Loucy (cell line): ENCODE results near the gene TMEM163.

Experiments used
- EZH2phosphoT487 ChIP-seq: fragments of 200-600 bp; IDR thresholded peaks from 2 replicates; pipeline ENCODE4 v1.6.1; 2018; ENCODE audit warnings: antibody characterized with exemption, mild to moderate bottlenecking, moderate library complexity, borderline replicate concordance
- TF ChIP-seq, protein P1 (sequence below): fragments of 200-600 bp; sonication (generic); conservative IDR thresholded peaks from 2 replicates; pipeline ENCODE4 v1.5.1; 2014; ENCODE audit warnings: mild to moderate bottlenecking, antibody characterized with exemption, low read length

DNA sequence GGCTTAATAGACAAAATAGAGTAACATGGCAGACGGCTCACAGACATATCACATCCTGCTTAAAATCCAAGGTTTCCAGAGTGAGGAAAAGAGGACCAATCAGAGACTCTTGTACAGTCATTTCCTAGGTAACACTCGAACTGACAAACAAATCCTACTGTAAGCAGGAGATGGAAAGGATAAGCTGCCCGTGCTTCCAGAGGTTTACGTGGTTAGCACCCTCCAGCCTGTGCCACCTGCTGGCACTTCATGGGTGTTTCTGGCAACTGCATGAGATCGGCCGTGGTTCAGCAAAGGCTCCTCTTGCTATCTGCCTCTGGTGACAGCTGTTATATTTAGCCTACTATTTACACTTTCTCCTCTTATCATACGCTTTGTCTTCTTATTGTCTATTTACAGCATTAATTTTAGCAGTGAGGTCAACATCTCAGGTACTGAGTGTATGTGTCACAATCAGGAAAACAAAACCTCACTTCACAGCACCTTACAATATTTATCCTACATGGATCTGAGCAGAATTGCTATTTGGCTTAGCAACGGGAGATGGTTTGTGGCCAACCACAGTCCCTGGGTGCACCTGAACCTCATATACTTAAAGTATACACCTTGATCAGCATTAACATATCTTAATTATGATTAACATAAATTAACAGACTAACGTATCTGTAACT is 226.9 kb downstream of the TMEM163 start:
- TF ChIP-seq, protein P1, sequence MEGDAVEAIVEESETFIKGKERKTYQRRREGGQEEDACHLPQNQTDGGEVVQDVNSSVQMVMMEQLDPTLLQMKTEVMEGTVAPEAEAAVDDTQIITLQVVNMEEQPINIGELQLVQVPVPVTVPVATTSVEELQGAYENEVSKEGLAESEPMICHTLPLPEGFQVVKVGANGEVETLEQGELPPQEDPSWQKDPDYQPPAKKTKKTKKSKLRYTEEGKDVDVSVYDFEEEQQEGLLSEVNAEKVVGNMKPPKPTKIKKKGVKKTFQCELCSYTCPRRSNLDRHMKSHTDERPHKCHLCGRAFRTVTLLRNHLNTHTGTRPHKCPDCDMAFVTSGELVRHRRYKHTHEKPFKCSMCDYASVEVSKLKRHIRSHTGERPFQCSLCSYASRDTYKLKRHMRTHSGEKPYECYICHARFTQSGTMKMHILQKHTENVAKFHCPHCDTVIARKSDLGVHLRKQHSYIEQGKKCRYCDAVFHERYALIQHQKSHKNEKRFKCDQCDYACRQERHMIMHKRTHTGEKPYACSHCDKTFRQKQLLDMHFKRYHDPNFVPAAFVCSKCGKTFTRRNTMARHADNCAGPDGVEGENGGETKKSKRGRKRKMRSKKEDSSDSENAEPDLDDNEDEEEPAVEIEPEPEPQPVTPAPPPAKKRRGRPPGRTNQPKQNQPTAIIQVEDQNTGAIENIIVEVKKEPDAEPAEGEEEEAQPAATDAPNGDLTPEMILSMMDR = peak; percentile 56
- TF ChIP-seq EZH2phosphoT487 = no peak
